ENCODE results near the gene ABCG4. TPM values are rescaled to one million over a fixed set of nuclear protein-coding genes. Genes with fewer than 3 reads are reported as not detected.

The ABCG4 gene
- total RNA-seq, 2 donors from 2014 or later = 0.33 TPM; not detected in 1

DNA sequence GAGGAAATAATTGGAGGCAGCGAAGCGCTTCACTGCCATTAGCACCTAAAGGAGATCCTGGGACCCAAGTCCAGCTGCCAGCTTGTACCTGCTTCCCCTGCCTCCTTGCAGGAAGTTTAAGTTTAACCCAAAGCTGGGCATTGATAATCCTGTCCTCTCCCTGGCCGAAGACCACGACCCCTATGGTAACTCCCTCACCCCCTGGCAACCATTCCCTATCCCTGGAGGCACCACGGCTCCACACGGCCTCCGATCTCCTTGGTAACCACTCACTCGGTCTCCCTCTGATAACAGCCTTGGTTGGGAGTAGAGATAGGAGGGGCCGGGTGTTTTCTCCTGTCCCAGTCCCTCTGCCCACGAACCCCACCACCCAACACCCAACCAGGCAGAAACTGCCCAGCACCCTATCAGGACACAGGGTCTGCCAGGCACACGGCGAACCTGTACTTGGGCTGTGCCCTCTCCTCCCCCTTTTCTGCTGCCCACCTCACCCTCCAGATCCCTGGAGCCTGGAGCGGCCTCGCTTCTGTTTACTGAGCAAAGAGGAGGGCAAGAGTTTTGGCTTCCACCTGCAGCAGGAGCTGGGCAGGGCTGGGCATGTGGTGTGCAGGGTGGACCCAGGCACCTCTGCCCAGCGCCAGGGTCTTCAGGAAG, 37.3 kb downstream of the ABCG4 start:
- Histone ChIP-seq H3K27ac (no peak overlapping the region), H3K36me3 (replicated peaks in 1 of 2; ENCODE audit: insufficient read depth in 1 of 2, low read depth in 2 of 2) (peaks cover 0 to 2% of the 10 kb centered on the region in 2 donors), H3K4me3 (no peak overlapping the region), H3K27me3 (no peaks in the 10 kb centered on the region), H3K9me3 (no peaks in the 10 kb centered on the region), H3K4me1 (peaks cover 14% of the 10 kb centered on the region)
- DNase-seq = no peak
- ATAC-seq = no peak
- intact Hi-C loops (cut with DNase I) = no loop called here
- 30 to 36% methylated on average over 11 to 15 of the region's 15 CpGs for WGBS, 2 donors
- TF ChIP-seq, protein P1, sequence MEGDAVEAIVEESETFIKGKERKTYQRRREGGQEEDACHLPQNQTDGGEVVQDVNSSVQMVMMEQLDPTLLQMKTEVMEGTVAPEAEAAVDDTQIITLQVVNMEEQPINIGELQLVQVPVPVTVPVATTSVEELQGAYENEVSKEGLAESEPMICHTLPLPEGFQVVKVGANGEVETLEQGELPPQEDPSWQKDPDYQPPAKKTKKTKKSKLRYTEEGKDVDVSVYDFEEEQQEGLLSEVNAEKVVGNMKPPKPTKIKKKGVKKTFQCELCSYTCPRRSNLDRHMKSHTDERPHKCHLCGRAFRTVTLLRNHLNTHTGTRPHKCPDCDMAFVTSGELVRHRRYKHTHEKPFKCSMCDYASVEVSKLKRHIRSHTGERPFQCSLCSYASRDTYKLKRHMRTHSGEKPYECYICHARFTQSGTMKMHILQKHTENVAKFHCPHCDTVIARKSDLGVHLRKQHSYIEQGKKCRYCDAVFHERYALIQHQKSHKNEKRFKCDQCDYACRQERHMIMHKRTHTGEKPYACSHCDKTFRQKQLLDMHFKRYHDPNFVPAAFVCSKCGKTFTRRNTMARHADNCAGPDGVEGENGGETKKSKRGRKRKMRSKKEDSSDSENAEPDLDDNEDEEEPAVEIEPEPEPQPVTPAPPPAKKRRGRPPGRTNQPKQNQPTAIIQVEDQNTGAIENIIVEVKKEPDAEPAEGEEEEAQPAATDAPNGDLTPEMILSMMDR (IDR thresholded peaks at IDR 0.05) = no peak
- TF ChIP-seq POLR2A (IDR thresholded peaks at IDR 0.05) = no peak

DNA sequence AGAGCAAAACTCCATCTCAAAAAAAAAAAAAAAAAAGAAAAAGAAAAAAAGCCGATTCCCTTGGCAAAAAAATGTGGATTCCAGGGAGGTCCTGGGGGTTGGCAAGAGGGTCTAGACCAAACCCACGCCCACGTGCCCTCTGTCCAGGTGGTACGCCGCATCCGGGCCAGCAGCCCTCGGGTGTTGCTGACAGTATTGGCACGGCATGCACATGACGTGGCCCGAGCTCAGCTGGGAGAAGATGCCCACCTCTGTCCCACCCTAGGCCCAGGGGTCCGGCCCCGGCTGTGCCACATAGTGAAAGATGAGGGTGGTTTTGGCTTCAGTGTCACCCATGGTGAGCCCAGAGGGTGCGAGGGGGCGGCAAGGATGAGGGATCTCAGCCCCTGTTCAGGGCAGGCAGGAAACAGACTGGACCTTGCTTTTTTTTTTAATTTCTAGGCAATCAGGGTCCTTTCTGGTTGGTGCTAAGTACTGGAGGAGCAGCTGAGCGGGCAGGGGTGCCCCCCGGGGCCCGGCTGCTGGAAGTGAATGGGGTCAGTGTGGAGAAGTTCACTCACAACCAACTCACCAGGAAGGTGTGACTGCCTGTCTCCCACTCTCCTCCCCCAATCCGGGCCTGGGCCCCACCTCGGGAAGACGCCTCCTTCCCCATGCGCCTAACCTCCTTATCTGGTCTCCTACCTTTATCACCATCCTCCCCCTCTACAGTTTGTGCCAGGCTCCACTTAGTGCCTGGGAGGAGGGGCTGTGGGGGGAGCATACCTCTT, 38.5 kb downstream of the ABCG4 start:
- ATAC-seq = no peak
- Histone ChIP-seq H3K27ac (no peak overlapping the region), H3K9me3 (no peaks in the 10 kb centered on the region), H3K4me1 (peaks cover 14% of the 10 kb centered on the region), H3K4me3 (no peak overlapping the region), H3K36me3 (replicated peaks in 1 of 2; ENCODE audit: insufficient read depth in 1 of 2, low read depth in 2 of 2) (peaks cover 0 to 1% of the 10 kb centered on the region in 2 donors), H3K27me3 (no peaks in the 10 kb centered on the region)
- TF ChIP-seq POLR2A (IDR thresholded peaks at IDR 0.05) = no peak
- TF ChIP-seq, protein P1 (IDR thresholded peaks at IDR 0.05) = no peak
- WGBS, 2 donors = 71 to 73% methylated on average over 14 to 21 of the region's 21 CpGs
- no peak for DNase-seq
- intact Hi-C loops (cut with DNase I) = no loop called here

DNA sequence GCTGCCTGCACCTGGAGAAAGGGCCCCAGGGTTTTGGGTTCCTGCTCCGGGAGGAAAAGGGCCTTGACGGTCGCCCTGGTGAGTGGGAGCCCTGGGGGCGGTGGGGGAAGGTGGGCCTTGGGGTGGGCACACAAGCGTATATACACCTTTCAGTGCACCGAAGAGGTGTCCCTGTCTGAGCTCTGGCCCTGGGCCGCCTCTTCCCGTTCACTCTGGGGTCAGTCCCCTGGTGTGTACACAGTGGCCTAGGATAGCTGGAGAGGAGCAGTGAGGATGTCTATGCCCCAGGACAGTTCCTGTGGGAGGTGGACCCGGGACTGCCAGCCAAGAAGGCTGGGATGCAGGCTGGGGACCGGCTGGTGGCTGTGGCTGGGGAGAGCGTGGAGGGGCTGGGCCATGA, 39.2 kb downstream of the ABCG4 start:
- Histone ChIP-seq H3K4me3 (no peak overlapping the region), H3K4me1 (peaks cover 14% of the 10 kb centered on the region), H3K36me3 (replicated peaks in 1 of 2; ENCODE audit: insufficient read depth in 1 of 2, low read depth in 2 of 2) (no peaks in the 10 kb centered on the region), H3K27me3 (no peaks in the 10 kb centered on the region), H3K27ac (no peak overlapping the region), H3K9me3 (no peaks in the 10 kb centered on the region)
- DNase-seq (no peak), ATAC-seq (no peak)
- 85 to 100% methylated on average over 1 to 10 of the region's 11 CpGs for WGBS, 2 donors
- intact Hi-C loops (cut with DNase I) = no loop called here
- no peak for TF ChIP-seq POLR2A (IDR thresholded peaks at IDR 0.05)
- TF ChIP-seq, protein P1 (IDR thresholded peaks at IDR 0.05) = no peak

DNA sequence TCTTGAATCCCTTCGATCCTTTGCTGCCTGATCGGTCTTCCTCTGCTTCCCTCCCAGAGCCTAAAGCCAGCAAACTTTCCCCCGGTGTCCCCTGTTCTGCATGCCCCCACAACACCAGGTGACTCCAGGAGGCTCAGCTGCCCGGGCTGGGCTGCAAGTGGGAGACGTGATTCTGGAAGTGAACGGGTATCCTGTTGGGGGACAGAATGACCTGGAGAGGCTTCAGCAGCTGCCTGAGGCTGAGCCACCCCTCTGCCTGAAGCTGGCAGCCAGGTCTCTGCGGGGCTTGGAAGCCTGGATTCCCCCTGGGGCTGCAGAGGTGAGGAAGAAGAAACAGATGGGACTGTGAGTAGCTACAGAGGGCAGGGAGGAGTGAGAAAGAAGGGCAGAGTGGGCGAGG, 40.0 kb downstream of the ABCG4 start:
- Histone ChIP-seq H3K4me1 (peaks cover 14% of the 10 kb centered on the region), H3K27me3 (no peaks in the 10 kb centered on the region), H3K9me3 (no peaks in the 10 kb centered on the region), H3K27ac (no peak overlapping the region), H3K36me3 (replicated peaks in 1 of 2; ENCODE audit: insufficient read depth in 1 of 2, low read depth in 2 of 2) (no peaks in the 10 kb centered on the region), H3K4me3 (no peak overlapping the region)
- WGBS, 2 donors = 63 to 75% methylated on average over 7 to 8 of the region's 8 CpGs
- DNase-seq = no peak
- ATAC-seq = no peak
- intact Hi-C loops (cut with DNase I) = no loop called here
- TF ChIP-seq, protein P1 (IDR thresholded peaks at IDR 0.05) = no peak
- TF ChIP-seq POLR2A (IDR thresholded peaks at IDR 0.05) = no peak
